ENCODE results near the gene RBBP8.
"Not testable (repeated sequence)": the region's sequence is repeated elsewhere in the genome, so short reads cannot be mapped to it uniquely, and the experiment has no call there.

Gene RBBP8

DNA sequence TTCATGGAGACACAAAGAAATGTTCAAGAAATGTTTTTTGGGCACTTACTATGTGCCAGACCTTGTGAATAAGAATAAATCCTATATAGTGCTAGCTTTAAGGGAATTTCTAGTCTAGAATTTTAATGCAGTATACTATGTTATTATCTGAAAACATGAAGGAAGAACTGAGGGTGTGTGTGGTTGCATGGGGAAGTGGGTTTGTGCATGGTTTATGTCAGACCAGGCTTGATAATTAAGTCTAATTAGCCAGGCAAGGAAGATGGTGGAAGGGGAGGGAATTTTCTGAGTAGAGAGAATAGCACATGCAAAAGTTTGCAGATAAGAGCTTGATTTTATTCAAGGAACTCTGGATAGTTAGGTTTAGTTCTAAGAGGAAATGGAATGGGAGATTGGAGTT, 6.5 kb downstream of the RBBP8 start:
- no peak overlapping the region for H3K27ac ChIP-seq (ENCODE audit: low read depth, low read length)
- peaks cover 4% of the 10 kb centered on the region; the same call in 1 of the 2 replicates for H3K36me3 ChIP-seq (ENCODE audit: insufficient read depth, low read length)
- H3K79me2 ChIP-seq (ENCODE audit: control insufficient read depth, insufficient read depth, low read length, unreplicated experiment): peaks cover 23% of the 10 kb centered on the region
- no peaks in the 10 kb centered on the region for H3K27me3 ChIP-seq (ENCODE audit: insufficient read depth, low read length)
- H3K4me1 ChIP-seq (ENCODE audit: control insufficient read depth, insufficient read depth, low read length, unreplicated experiment): peaks cover 8% of the 10 kb centered on the region
- no peak overlapping the region for H2AFZ ChIP-seq (ENCODE audit: low read length, unreplicated experiment)
- H3K4me3 ChIP-seq (ENCODE audit: low read depth, low read length): no peak overlapping the region

DNA sequence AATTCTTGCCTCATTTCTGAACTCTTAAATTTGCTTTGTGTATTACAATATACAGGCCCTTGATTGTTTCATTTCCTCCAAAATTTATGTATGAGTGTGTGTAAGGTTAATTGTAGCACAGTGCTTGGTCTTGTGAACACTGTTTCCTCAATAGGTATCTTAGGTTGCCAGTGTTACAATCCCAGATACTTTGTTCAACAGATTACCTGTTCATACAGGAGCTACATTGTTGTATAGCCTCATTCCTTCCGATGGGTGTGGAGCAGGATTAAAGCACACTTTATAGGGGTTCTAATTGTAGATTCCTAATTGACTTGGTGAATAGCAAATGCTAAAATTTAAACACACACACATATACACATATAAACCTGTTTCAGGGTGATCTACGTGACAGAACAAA, 10.7 kb downstream of the RBBP8 start:
- Histone ChIP-seq H3K4me1 (ENCODE audit: control insufficient read depth, insufficient read depth, low read length, unreplicated experiment) (no peaks in the 10 kb centered on the region), H3K27ac (ENCODE audit: low read depth, low read length) (no peak overlapping the region), H3K27me3 (ENCODE audit: insufficient read depth, low read length) (no peaks in the 10 kb centered on the region), H3K4me3 (ENCODE audit: low read depth, low read length) (no peak overlapping the region), H3K79me2 (ENCODE audit: control insufficient read depth, insufficient read depth, low read length, unreplicated experiment) (peaks cover 4% of the 10 kb centered on the region), H2AFZ (ENCODE audit: low read length, unreplicated experiment) (no peak overlapping the region), H3K36me3 (ENCODE audit: insufficient read depth, low read length) (peaks cover 8% of the 10 kb centered on the region)

- Histone ChIP-seq H3K27me3 (ENCODE audit: insufficient read depth, low read length) (no peaks in the 10 kb centered on the region), H3K36me3 (ENCODE audit: insufficient read depth, low read length) (peaks cover 20% of the 10 kb centered on the region), H3K4me1 (ENCODE audit: control insufficient read depth, insufficient read depth, low read length, unreplicated experiment) (no peaks in the 10 kb centered on the region), H3K4me3 (ENCODE audit: low read depth, low read length) (no peak overlapping the region), H3K79me2 (ENCODE audit: control insufficient read depth, insufficient read depth, low read length, unreplicated experiment) (peaks cover 4% of the 10 kb centered on the region), H3K27ac (ENCODE audit: low read depth, low read length) (no peak overlapping the region), H2AFZ (ENCODE audit: low read length, unreplicated experiment) (no peak overlapping the region)
Observed at GRCh38 chr18:22946217-22946616, 13.1 kb downstream of the RBBP8 start.

- Histone ChIP-seq H3K27me3 (ENCODE audit: insufficient read depth, low read length) (no peaks in the 10 kb centered on the region), H3K36me3 (ENCODE audit: insufficient read depth, low read length) (peaks cover 26% of the 10 kb centered on the region), H2AFZ (ENCODE audit: low read length, unreplicated experiment) (no peak overlapping the region), H3K4me3 (ENCODE audit: low read depth, low read length) (no peak overlapping the region), H3K27ac (ENCODE audit: low read depth, low read length) (no peak overlapping the region), H3K79me2 (ENCODE audit: control insufficient read depth, insufficient read depth, low read length, unreplicated experiment) (peaks cover 4% of the 10 kb centered on the region), H3K4me1 (ENCODE audit: control insufficient read depth, insufficient read depth, low read length, unreplicated experiment) (no peaks in the 10 kb centered on the region)
Observed at GRCh38 chr18:22946846-22947245, 13.7 kb downstream of the RBBP8 start.

- Histone ChIP-seq H3K79me2 (ENCODE audit: control insufficient read depth, insufficient read depth, low read length, unreplicated experiment) (no peaks in the 10 kb centered on the region), H2AFZ (ENCODE audit: low read length, unreplicated experiment) (no peak overlapping the region), H3K4me1 (ENCODE audit: control insufficient read depth, insufficient read depth, low read length, unreplicated experiment) (no peaks in the 10 kb centered on the region), H3K27me3 (ENCODE audit: insufficient read depth, low read length) (no peaks in the 10 kb centered on the region), H3K36me3 (ENCODE audit: insufficient read depth, low read length) (peaks cover 35% of the 10 kb centered on the region), H3K27ac (ENCODE audit: low read depth, low read length) (no peak overlapping the region), H3K4me3 (ENCODE audit: low read depth, low read length) (no peak overlapping the region)
Observed at GRCh38 chr18:22951823-22952222, 18.7 kb downstream of the RBBP8 start.

DNA sequence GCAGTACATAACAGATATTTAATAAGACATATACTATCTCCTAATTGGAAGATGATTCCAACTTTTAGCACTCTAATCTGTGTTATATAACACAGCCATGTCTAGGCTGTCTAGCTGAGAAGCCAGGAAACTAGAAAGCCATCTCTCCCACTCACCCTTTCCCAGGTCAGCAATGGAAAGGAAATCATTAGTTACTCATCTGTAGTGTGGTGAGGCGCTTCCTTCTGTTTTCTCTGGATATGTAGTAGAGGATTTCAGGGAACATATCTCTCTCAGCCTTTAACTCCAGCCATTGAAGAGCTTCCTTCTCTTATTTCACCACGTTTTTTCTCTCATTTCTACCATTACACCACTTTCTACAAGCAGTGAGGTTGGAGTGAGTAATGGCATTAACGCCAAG, 19.4 kb downstream of the RBBP8 start:
- Histone ChIP-seq H3K4me3 (ENCODE audit: low read depth, low read length) (no peak overlapping the region), H3K27me3 (ENCODE audit: insufficient read depth, low read length) (no peaks in the 10 kb centered on the region), H3K79me2 (ENCODE audit: control insufficient read depth, insufficient read depth, low read length, unreplicated experiment) (no peaks in the 10 kb centered on the region), H2AFZ (ENCODE audit: low read length, unreplicated experiment) (no peak overlapping the region), H3K27ac (ENCODE audit: low read depth, low read length) (no peak overlapping the region), H3K4me1 (ENCODE audit: control insufficient read depth, insufficient read depth, low read length, unreplicated experiment) (no peaks in the 10 kb centered on the region), H3K36me3 (ENCODE audit: insufficient read depth, low read length) (peaks cover 35% of the 10 kb centered on the region)

DNA sequence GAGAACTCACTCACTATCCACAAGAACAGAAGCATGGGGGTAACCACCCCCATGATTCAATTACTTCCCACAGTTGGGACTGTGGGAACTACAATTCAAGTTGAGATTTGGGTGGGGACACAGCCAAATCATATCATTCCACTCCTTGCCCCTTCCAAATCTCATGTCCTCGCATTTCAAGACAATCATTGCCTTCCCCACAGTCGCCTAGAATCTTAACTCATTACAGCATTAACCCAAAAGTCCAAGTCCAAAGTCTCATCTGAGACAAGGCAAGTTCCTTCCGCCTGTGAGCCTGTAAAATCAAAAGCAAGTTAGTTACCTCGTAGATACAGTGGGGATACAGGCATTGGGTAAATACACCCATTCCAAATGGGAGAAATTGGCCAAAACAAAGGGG, 20.9 kb downstream of the RBBP8 start:
- H2AFZ ChIP-seq (ENCODE audit: low read length, unreplicated experiment); H3K79me2 ChIP-seq (ENCODE audit: control insufficient read depth, insufficient read depth, low read length, unreplicated experiment); H3K4me3 ChIP-seq (ENCODE audit: low read depth, low read length); H3K27me3 ChIP-seq (ENCODE audit: insufficient read depth, low read length); H3K4me1 ChIP-seq (ENCODE audit: control insufficient read depth, insufficient read depth, low read length, unreplicated experiment); H3K27ac ChIP-seq (ENCODE audit: low read depth, low read length): not testable (repeated sequence)
- H3K36me3 ChIP-seq (ENCODE audit: insufficient read depth, low read length): peaks cover 32% of the 10 kb centered on the region

DNA sequence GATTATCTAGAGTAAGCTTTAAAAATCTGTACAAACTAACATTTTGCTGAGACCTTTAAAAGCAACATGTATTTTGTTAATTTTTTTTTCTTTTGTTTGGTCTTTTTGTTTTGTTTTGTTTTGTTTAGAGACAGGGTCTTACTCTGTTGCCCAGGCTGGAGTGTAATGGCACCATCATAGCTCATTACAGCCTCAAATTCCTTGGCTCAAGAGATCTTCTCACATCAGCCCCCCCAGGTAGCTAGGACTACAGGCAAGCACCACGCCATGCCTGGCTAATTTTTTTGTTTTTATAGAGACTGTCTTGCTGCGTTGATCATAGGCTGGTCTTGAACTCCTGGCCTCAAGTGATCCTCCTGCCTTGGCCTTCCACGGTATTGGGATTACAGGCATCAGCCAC, 23.1 kb downstream of the RBBP8 start:
- Histone ChIP-seq H3K79me2 (ENCODE audit: control insufficient read depth, insufficient read depth, low read length, unreplicated experiment) (no peaks in the 10 kb centered on the region), H2AFZ (ENCODE audit: low read length, unreplicated experiment) (no peak overlapping the region), H3K36me3 (ENCODE audit: insufficient read depth, low read length) (peaks cover 18% of the 10 kb centered on the region; the same call in 1 of the 2 replicates)

DNA sequence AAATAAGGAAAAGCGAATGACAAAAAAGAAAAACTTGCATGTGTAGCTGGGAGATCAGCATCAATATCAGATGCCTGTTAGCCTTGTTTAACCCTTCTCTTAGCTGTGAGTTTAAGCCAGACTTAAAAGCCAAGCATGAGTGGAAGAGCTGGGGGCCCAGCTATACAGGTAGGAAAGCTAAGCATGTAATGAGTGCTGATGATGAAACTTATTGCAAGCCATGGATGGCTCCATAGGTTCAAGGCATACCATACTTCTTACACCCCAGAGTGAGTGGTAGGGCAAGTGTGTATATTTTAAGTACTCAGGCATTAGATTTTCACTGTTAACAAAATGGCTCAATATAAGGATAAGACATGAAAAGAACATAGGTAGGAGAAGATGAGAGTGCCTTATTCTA, 28.0 kb downstream of the RBBP8 start:
- no peak overlapping the region for H3K4me3 ChIP-seq (ENCODE audit: low read depth, low read length)
- H3K27ac ChIP-seq (ENCODE audit: low read depth, low read length): no peak overlapping the region
- H3K4me1 ChIP-seq (ENCODE audit: control insufficient read depth, insufficient read depth, low read length, unreplicated experiment): no peaks in the 10 kb centered on the region
- peaks cover 5% of the 10 kb centered on the region for H3K79me2 ChIP-seq (ENCODE audit: control insufficient read depth, insufficient read depth, low read length, unreplicated experiment)
- no peak overlapping the region for H2AFZ ChIP-seq (ENCODE audit: low read length, unreplicated experiment)
- no peaks in the 10 kb centered on the region for H3K27me3 ChIP-seq (ENCODE audit: insufficient read depth, low read length)
- H3K36me3 ChIP-seq (ENCODE audit: insufficient read depth, low read length): no peaks in the 10 kb centered on the region

More for the DNA sequence above, 23.1 kb downstream of the RBBP8 start:
- Histone ChIP-seq H3K4me3 (ENCODE audit: low read depth, low read length) (no peak overlapping the region), H3K27ac (ENCODE audit: low read depth, low read length) (no peak overlapping the region), H3K27me3 (ENCODE audit: insufficient read depth, low read length) (no peaks in the 10 kb centered on the region), H3K4me1 (ENCODE audit: control insufficient read depth, insufficient read depth, low read length, unreplicated experiment) (no peaks in the 10 kb centered on the region)

DNA sequence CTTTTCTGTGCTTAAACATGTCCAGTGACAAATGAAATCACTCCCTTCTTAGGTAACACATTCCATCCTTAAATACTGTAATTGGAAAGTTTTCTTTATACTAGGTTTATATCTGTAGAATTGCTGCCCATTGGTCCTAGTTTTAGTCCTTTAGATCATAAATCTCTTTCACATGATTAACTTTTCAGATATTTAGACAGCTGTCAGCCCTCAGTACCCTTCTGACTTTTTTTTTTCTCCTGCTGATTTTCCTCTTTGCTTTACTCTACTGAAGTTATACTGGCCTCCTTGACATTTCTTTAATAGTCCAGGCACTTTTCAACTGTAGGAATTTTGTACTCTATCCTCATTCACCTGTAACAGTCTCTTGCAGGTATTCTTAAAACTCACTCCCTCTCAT, 28.9 kb downstream of the RBBP8 start:
- Histone ChIP-seq H3K4me3 (ENCODE audit: low read depth, low read length) (no peak overlapping the region), H2AFZ (ENCODE audit: low read length, unreplicated experiment) (no peak overlapping the region), H3K27me3 (ENCODE audit: insufficient read depth, low read length) (no peaks in the 10 kb centered on the region), H3K36me3 (ENCODE audit: insufficient read depth, low read length) (no peaks in the 10 kb centered on the region), H3K79me2 (ENCODE audit: control insufficient read depth, insufficient read depth, low read length, unreplicated experiment) (peaks cover 5% of the 10 kb centered on the region), H3K4me1 (ENCODE audit: control insufficient read depth, insufficient read depth, low read length, unreplicated experiment) (no peaks in the 10 kb centered on the region), H3K27ac (ENCODE audit: low read depth, low read length) (no peak overlapping the region)

DNA sequence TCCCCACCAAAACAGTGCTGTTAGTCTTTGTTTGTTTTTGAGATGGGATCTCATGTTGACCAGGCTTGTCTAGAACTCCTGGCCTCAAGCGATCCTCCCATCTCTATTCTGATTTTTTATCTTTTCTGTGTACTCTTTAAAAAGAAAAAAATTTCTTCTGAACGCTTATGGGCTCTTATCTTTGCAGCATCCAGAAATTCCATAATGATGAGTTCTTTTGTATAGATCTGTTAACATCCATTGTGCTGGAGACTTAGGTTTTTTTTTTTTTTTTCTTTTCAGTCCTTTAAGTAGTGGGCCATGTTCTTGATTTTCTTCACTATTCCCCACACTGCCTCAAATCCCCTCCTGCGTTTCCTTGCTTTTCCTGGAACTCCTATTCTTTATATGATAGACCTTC, 31.0 kb downstream of the RBBP8 start:
- no peaks in the 10 kb centered on the region for H3K36me3 ChIP-seq (ENCODE audit: insufficient read depth, low read length)
- H3K27me3 ChIP-seq (ENCODE audit: insufficient read depth, low read length): no peaks in the 10 kb centered on the region
- H3K4me3 ChIP-seq (ENCODE audit: low read depth, low read length): no peak overlapping the region
- no peak overlapping the region for H3K27ac ChIP-seq (ENCODE audit: low read depth, low read length)
- peaks cover 5% of the 10 kb centered on the region for H3K79me2 ChIP-seq (ENCODE audit: control insufficient read depth, insufficient read depth, low read length, unreplicated experiment)
- H2AFZ ChIP-seq (ENCODE audit: low read length, unreplicated experiment): no peak overlapping the region
- no peaks in the 10 kb centered on the region for H3K4me1 ChIP-seq (ENCODE audit: control insufficient read depth, insufficient read depth, low read length, unreplicated experiment)
